H1 (cell line): ENCODE data around the gene CEP57L1. TPM values are rescaled to one million over a fixed set of nuclear protein-coding genes. Genes with fewer than 3 reads are reported as not detected.
"Not testable (repeated sequence)": the region's sequence is repeated elsewhere in the genome, so short reads cannot be mapped to it uniquely, and the experiment has no call there.

Experiments used
- CTCF ChIA-PET: fragments of 300-600 bp; sonication (Branson Sonifier 250); formaldehyde crosslinking; loops from one replicate; lab custom pipeline; 2021; ENCODE audit not compliant: partially characterized antibody; lab: Charles Lee
- POLR2A ChIA-PET: fragments of 300-600 bp; sonication (Branson Sonifier 250); formaldehyde crosslinking; loops from one replicate; lab custom pipeline; 2021; ENCODE audit warnings: inconsistent platforms; ENCODE audit not compliant: partially characterized antibody; lab: Charles Lee
- DNase-seq, 2 experiments: peaks; one replicate each; pipeline versions ENCODE4 v3.0.0 to v3.0.0-alpha.2; 2010 to 2022; ENCODE audit warnings: low spot score in 2 of 2, low read depth in 1 of 2, mixed read lengths in 1 of 2
- FAIRE-seq: peaks from 2 replicates; lab custom pipeline; 2011; peaks lifted over from hg19 to GRCh38; lab: Jason Lieb, UNC
- H2AFZ ChIP-seq: 2 replicates; pipeline ENCODE4 v1.8.1; 2012; ENCODE audit warnings: low read length, inconsistent platforms
- H2AK5ac ChIP-seq: 2 replicates; pipeline ENCODE4 v1.6.1; 2013; ENCODE audit warnings: low read depth, low read length
- H2BK120ac ChIP-seq: replicated peaks from 2 replicates; pipeline ENCODE3; 2013; ENCODE audit warnings: low read depth, low read length, inconsistent platforms
- H2BK12ac ChIP-seq: 2 replicates; pipeline ENCODE4 v1.6.1; 2013; ENCODE audit warnings: low read depth, low read length
- H2BK15ac ChIP-seq: 2 replicates; pipeline ENCODE4 v1.6.1; 2013; ENCODE audit warnings: low read length
- H2BK20ac ChIP-seq: 2 replicates; pipeline ENCODE4 v1.6.1; 2013; ENCODE audit warnings: low read length
- H2BK5ac ChIP-seq: 2 replicates; pipeline ENCODE4 v1.6.1; 2013; ENCODE audit warnings: low read depth, low read length
- H3K14ac ChIP-seq: 2 replicates; pipeline ENCODE4 v1.6.1; 2013; ENCODE audit warnings: inconsistent platforms; ENCODE audit not compliant: insufficient read length
- H3K18ac ChIP-seq: 2 replicates; pipeline ENCODE4 v1.6.1; 2013; ENCODE audit warnings: low read length; ENCODE audit errors: extremely low read depth
- H3K23ac ChIP-seq: 2 replicates; pipeline ENCODE4 v1.6.1; 2013; ENCODE audit warnings: inconsistent platforms; ENCODE audit not compliant: insufficient read length
- H3K23me2 ChIP-seq: 2 replicates; pipeline ENCODE4 v1.6.1; 2013; ENCODE audit warnings: low read depth, low read length
- H3K27ac ChIP-seq: 2 replicates; pipeline ENCODE4 v1.6.1; 2011; ENCODE audit warnings: low read depth, low read length, inconsistent platforms
- H3K27me3 ChIP-seq, 4 experiments: replicated peaks in 1 of 4; 1 replicate in 1 of 4; 2 replicates in 3 of 4; pipeline versions ENCODE4 v1.6.1 to v1.8.1; 2011 to 2013; ENCODE audit warnings: low read length in 3 of 4, mild to moderate bottlenecking in 3 of 4, inconsistent platforms in 2 of 4, mixed read lengths in 2 of 4, moderate library complexity in 1 of 4; ENCODE audit not compliant: control insufficient read depth in 3 of 4, insufficient read depth in 3 of 4; ENCODE audit errors: extremely low read depth in 1 of 4
- H3K36me3 ChIP-seq, 4 experiments: 2 replicates each; pipeline versions ENCODE4 v1.6.1 to v1.8.1; 2011 to 2013; ENCODE audit warnings: mild to moderate bottlenecking in 4 of 4, low read length in 3 of 4, moderate library complexity in 2 of 4, control low read depth in 1 of 4, inconsistent platforms in 1 of 4; ENCODE audit not compliant: insufficient read depth in 4 of 4, control insufficient read depth in 2 of 4
- H3K4ac ChIP-seq: replicated peaks from 2 replicates; pipeline ENCODE3; 2013; ENCODE audit warnings: low read length, low read depth, mixed read lengths, inconsistent platforms; ENCODE audit not compliant: insufficient read length
- H3K4me1 ChIP-seq, 4 experiments: replicated peaks in 1 of 4; 1 replicate in 1 of 4; 2 replicates in 3 of 4; pipeline versions ENCODE4 v1.6.1 to v1.8.1; 2011 to 2013; ENCODE audit warnings: low read length in 3 of 4, inconsistent platforms in 2 of 4, mixed read lengths in 1 of 4; ENCODE audit not compliant: insufficient read depth in 4 of 4, control insufficient read depth in 3 of 4
- H3K4me2 ChIP-seq, 2 experiments: 2 replicates each; pipeline versions ENCODE4 v1.6.1 to v1.8.1; 2011 to 2013; ENCODE audit warnings: low read depth in 2 of 2, low read length in 2 of 2, control low read depth in 1 of 2, inconsistent platforms in 1 of 2, mild to moderate bottlenecking in 1 of 2; ENCODE audit not compliant: insufficient read depth in 1 of 2
- H3K4me3 ChIP-seq, 4 experiments: fragments of 200-600, 300-600 bp in 1 of 4; sonication (generic), shearing (Covaris generic), sonication (Bioruptor Twin) in 1 of 4; 2 replicates each; pipeline versions ENCODE4 v1.5.1 to v1.8.1; 2011 to 2016; ENCODE audit warnings: low read length in 4 of 4, low read depth in 3 of 4, control low read depth in 2 of 4, inconsistent platforms in 2 of 4, mild to moderate bottlenecking in 2 of 4, mixed read lengths in 1 of 4, moderate library complexity in 1 of 4; ENCODE audit not compliant: insufficient read depth in 2 of 4; ENCODE audit errors: extremely low read depth in 1 of 4
- H3K56ac ChIP-seq: replicated peaks from 2 replicates; pipeline ENCODE3; 2013; ENCODE audit warnings: low read depth, mild to moderate bottlenecking, mixed read lengths, low read length, inconsistent platforms; ENCODE audit not compliant: insufficient read length
- H3K79me1 ChIP-seq: 2 replicates; pipeline ENCODE4 v1.6.1; 2013; ENCODE audit warnings: low read depth, low read length, control low read depth
- H3K79me2 ChIP-seq, 2 experiments: 2 replicates each; pipeline versions ENCODE4 v1.6.1 to v1.8.1; 2012 to 2013; ENCODE audit warnings: low read length in 2 of 2, mild to moderate bottlenecking in 2 of 2, inconsistent platforms in 1 of 2; ENCODE audit not compliant: insufficient read depth in 2 of 2, control insufficient read depth in 1 of 2
- H3K9ac ChIP-seq, 4 experiments: replicated peaks in 1 of 4; 1 replicate in 1 of 4; 2 replicates in 3 of 4; pipeline versions ENCODE4 v1.6.1 to v1.8.1; 2011 to 2013; ENCODE audit warnings: low read depth in 3 of 4, low read length in 3 of 4, control low read depth in 2 of 4, mild to moderate bottlenecking in 2 of 4, moderate library complexity in 2 of 4, inconsistent platforms in 1 of 4; ENCODE audit errors: extremely low read depth in 1 of 4
- H3K9me3 ChIP-seq, 2 experiments: 2 replicates each; pipeline versions ENCODE4 v1.6.1 to v1.8.1; 2012 to 2013; ENCODE audit warnings: mild to moderate bottlenecking in 2 of 2, moderate library complexity in 2 of 2, control low read depth in 1 of 2, inconsistent platforms in 1 of 2, low read depth in 1 of 2, low read length in 1 of 2, mixed read lengths in 1 of 2; ENCODE audit not compliant: insufficient read depth in 2 of 2
- H4K20me1 ChIP-seq, 2 experiments: replicated peaks in 1 of 2; 2 replicates each; pipeline versions ENCODE3 to v1.8.1; 2011 to 2013; ENCODE audit warnings: inconsistent platforms in 2 of 2, low read length in 2 of 2, mild to moderate bottlenecking in 1 of 2; ENCODE audit not compliant: insufficient read depth in 2 of 2, control insufficient read depth in 1 of 2
- H4K5ac ChIP-seq: 2 replicates; pipeline ENCODE4 v1.6.1; 2013; ENCODE audit warnings: low read length, low read depth, mixed read lengths, inconsistent platforms; ENCODE audit not compliant: insufficient read length
- H4K8ac ChIP-seq: 2 replicates; pipeline ENCODE4 v1.8.0; 2013; ENCODE audit warnings: mild to moderate bottlenecking, moderate library complexity, low read length, inconsistent platforms; ENCODE audit not compliant: insufficient read depth; ENCODE audit errors: extremely low read depth
- H4K91ac ChIP-seq: replicated peaks from 2 replicates; pipeline ENCODE3; 2013; ENCODE audit warnings: low read length, mixed read lengths, inconsistent platforms; ENCODE audit not compliant: insufficient read length
- ASH2L ChIP-seq: fragments of 200-600, 300-600 bp; sonication (generic); IDR thresholded peaks from one replicate; pipeline ENCODE4 v1.7.1; 2017; ENCODE audit warnings: low read length
- GTF2F1 ChIP-seq: IDR thresholded peaks from 2 replicates; pipeline ENCODE4 v1.6.1; 2012; ENCODE audit warnings: low read depth, low read length, improper control_type of control experiment, borderline replicate concordance
- SIX5 ChIP-seq: IDR thresholded peaks from 2 replicates; pipeline ENCODE4 v1.6.1; 2011; ENCODE audit warnings: mild to moderate bottlenecking, low read depth, low read length
- SUZ12 ChIP-seq: fragments of 200-600 bp; sonication (generic); IDR thresholded peaks from 2 replicates; pipeline ENCODE4 v1.6.1; 2012; ENCODE audit warnings: mild to moderate bottlenecking, inconsistent platforms, low read length, moderate library complexity, mixed read lengths
- TCF12 ChIP-seq: IDR thresholded peaks from 2 replicates; pipeline ENCODE4 v1.6.1; 2011; ENCODE audit warnings: low read depth, mild to moderate bottlenecking, low read length
- ZNF274 ChIP-seq: IDR thresholded peaks from 2 replicates; pipeline ENCODE4 v1.7.0; 2012; ENCODE audit warnings: low read length, borderline replicate concordance; ENCODE audit errors: extremely low read depth
- WGBS, 2 experiments: shearing (Covaris generic) in 1 of 2; methylation state at CpG; one replicate each; pipeline versions ENCODE4 v1.1.6 to v1.1.7; 2013 to 2015; ENCODE audit warnings: low lambda C conversion rate in 2 of 2, mixed read lengths in 2 of 2, inconsistent platforms in 1 of 2, low coverage in 1 of 2, missing lambda C conversion rate in 1 of 2; ENCODE audit not compliant: insufficient replicate concordance in 2 of 2, insufficient coverage in 1 of 2, insufficient read length in 1 of 2; ENCODE audit errors: extremely low coverage in 1 of 2, missing lambda C conversion rate in 1 of 2; 5-methylcytosine and 5-hydroxymethylcytosine counted together
- polyA plus RNA-seq, 7 experiments: library from polyadenylated mRNA; depleted of rRNA in 3 of 7; stranded (reverse) in 5 of 7; unstranded in 2 of 7; fragments of >200 nt in 5 of 7; fragments of 200-250 nt in 2 of 7; gene quantifications; 1 replicate in 5 of 7; 2 replicates in 1 of 7; 4 replicates in 1 of 7; pipeline versions ENCODE4 v1.2.1 to v1.2.3, GENCODE V29; 2011 to 2013; ENCODE audit warnings: missing spikeins in 2 of 7, mixed read lengths in 2 of 7
- total RNA-seq: library from RNA; stranded (reverse); fragmentation: NEBNext Ultra II Directional; extraction: Animal tissue kit (Norgen Biotek cat#: 25700); gene quantifications from 2 replicates; pipeline ENCODE4 v1.2.1, GENCODE V29; 2021

CEP57L1 gene
- total and polyA plus RNA-seq, 2 of the 8 experiments (the other 6 are each of a cell fraction or from before 2014, with no cell fraction given), result 3.6 to 11.5 TPM

GRCh38 chr6:109143191-109143590 lies 47.9 kb downstream of the CEP57L1 start (continued):
- no peak for TF ChIP-seq GTF2F1
- TF ChIP-seq SUZ12, result no peak
- no peak for TF ChIP-seq TCF12
- no peak for TF ChIP-seq ZNF274
- TF ChIP-seq ASH2L, result no peak
- TF ChIP-seq SIX5, result no peak
- TF ChIP-seq, all 59 proteins: peak for 0

- H3K23ac ChIP-seq, FAIRE-seq, H3K27ac ChIP-seq, H2BK120ac ChIP-seq, H2BK15ac ChIP-seq, H2BK5ac ChIP-seq, H3K4me1 ChIP-seq, H3K23me2 ChIP-seq, H2BK12ac ChIP-seq, H2AK5ac ChIP-seq, H3K14ac ChIP-seq, H2AFZ ChIP-seq, H4K20me1 ChIP-seq, H3K4ac ChIP-seq, H3K9me3 ChIP-seq, DNase-seq, H3K4me3 ChIP-seq, H3K79me1 ChIP-seq, POLR2A ChIA-PET, H4K8ac ChIP-seq, H3K79me2 ChIP-seq, H4K5ac ChIP-seq, H3K56ac ChIP-seq, H3K27me3 ChIP-seq, H2BK20ac ChIP-seq, H3K4me2 ChIP-seq, H4K91ac ChIP-seq, H3K36me3 ChIP-seq, H3K9ac ChIP-seq, H3K18ac ChIP-seq: not testable (repeated sequence)
- 84% methylated on average over 5 of the region's 5 CpGs; no CpG with 5 or more reads in 1 of the 2 experiments for WGBS, 2 experiments
- CTCF ChIA-PET, result interaction anchor here (0.8 kb wide), 1 partner anchor 651 kb away, joined by 3 read pairs; no protein-coding TSS in a partner anchor
These were observed 52.9 kb downstream of the CEP57L1 start for GRCh38 chr6:109148251-109148650.
